H9 (cell line): ENCODE results near the gene TMPRSS2. TPM values are rescaled to one million over a fixed set of nuclear protein-coding genes. Genes with fewer than 3 reads are reported as not detected.

ENCODE experiments used
- DNase-seq: peaks from one replicate; pipeline ENCODE4 v3.0.0-alpha.2; 2017
- H2AFZ ChIP-seq: one replicate; pipeline ENCODE4 v1.6.1; 2013; ENCODE audit warnings: mild to moderate bottlenecking, low read length, control low read depth, moderate library complexity
- H2AK5ac ChIP-seq: 2 replicates; pipeline ENCODE4 v1.6.1; 2013; ENCODE audit warnings: low read length, control low read depth, mixed read lengths; ENCODE audit not compliant: insufficient read length
- H2BK120ac ChIP-seq: one replicate; pipeline ENCODE4 v1.6.1; 2013; ENCODE audit warnings: low read depth, mild to moderate bottlenecking, low read length, control low read depth, inconsistent platforms; ENCODE audit not compliant: poor library complexity, severe bottlenecking
- H2BK12ac ChIP-seq: 2 replicates; pipeline ENCODE4 v1.6.1; 2013; ENCODE audit warnings: low read length, control low read depth, mixed read lengths, low read depth; ENCODE audit not compliant: insufficient read length
- H2BK15ac ChIP-seq: 2 replicates; pipeline ENCODE4 v1.6.1; 2013; ENCODE audit warnings: low read depth, low read length, control low read depth
- H2BK20ac ChIP-seq: one replicate; pipeline ENCODE4 v1.6.1; 2013; ENCODE audit warnings: low read depth, mild to moderate bottlenecking, low read length, control low read depth, inconsistent platforms; ENCODE audit not compliant: poor library complexity, severe bottlenecking
- H2BK5ac ChIP-seq: 2 replicates; pipeline ENCODE4 v1.6.1; 2013; ENCODE audit warnings: low read length, control low read depth, mixed read lengths; ENCODE audit not compliant: insufficient read length
- H3K14ac ChIP-seq: 2 replicates; pipeline ENCODE4 v1.6.1; 2013; ENCODE audit warnings: low read length, control low read depth; ENCODE audit not compliant: insufficient read depth
- H3K18ac ChIP-seq: 2 replicates; pipeline ENCODE4 v1.6.1; 2013; ENCODE audit warnings: low read depth, mild to moderate bottlenecking, mixed read lengths, low read length, control low read depth; ENCODE audit not compliant: insufficient read length
- H3K23ac ChIP-seq: 2 replicates; pipeline ENCODE4 v1.6.1; 2013; ENCODE audit warnings: low read length, control low read depth, mixed read lengths, low read depth; ENCODE audit not compliant: insufficient read length
- H3K23me2 ChIP-seq: 2 replicates; pipeline ENCODE4 v1.6.1; 2013; ENCODE audit warnings: low read depth, mild to moderate bottlenecking, mixed read lengths, low read length, control low read depth; ENCODE audit not compliant: insufficient read length, poor library complexity, severe bottlenecking
- H3K27ac ChIP-seq: 2 replicates; pipeline ENCODE4 v1.5.1; 2013; ENCODE audit warnings: low read length, control low read depth, mixed read lengths, low read depth; ENCODE audit not compliant: insufficient read length
- H3K27me3 ChIP-seq: 2 replicates; pipeline ENCODE4 v1.6.1; 2013; ENCODE audit warnings: low read length, control low read depth, inconsistent platforms; ENCODE audit not compliant: insufficient read depth
- H3K4ac ChIP-seq: 2 replicates; pipeline ENCODE4 v1.6.1; 2013; ENCODE audit warnings: low read depth, mild to moderate bottlenecking, control low read depth, inconsistent platforms, low read length, moderate library complexity
- H3K4me1 ChIP-seq: 2 replicates; pipeline ENCODE4 v1.6.1; 2013; ENCODE audit warnings: low read length, control low read depth, inconsistent platforms; ENCODE audit not compliant: insufficient read depth
- H3K4me2 ChIP-seq: 2 replicates; pipeline ENCODE4 v1.6.1; 2013; ENCODE audit warnings: low read length, control low read depth, mixed read lengths; ENCODE audit not compliant: insufficient read length, insufficient read depth
- H3K56ac ChIP-seq: 2 replicates; pipeline ENCODE4 v1.6.1; 2013; ENCODE audit warnings: low read depth, mild to moderate bottlenecking, mixed read lengths, low read length, control low read depth; ENCODE audit not compliant: insufficient read length
- H3K79me1 ChIP-seq: 2 replicates; pipeline ENCODE4 v1.6.1; 2013; ENCODE audit warnings: low read depth, mild to moderate bottlenecking, moderate library complexity, low read length, control low read depth, inconsistent platforms; ENCODE audit not compliant: insufficient read depth, poor library complexity, severe bottlenecking
- H3K79me2 ChIP-seq: 2 replicates; pipeline ENCODE4 v1.6.1; 2013; ENCODE audit warnings: low read length, control low read depth, inconsistent platforms; ENCODE audit not compliant: insufficient read depth
- H3K9ac ChIP-seq: 2 replicates; pipeline ENCODE4 v1.6.1; 2013; ENCODE audit warnings: low read length, control low read depth, mixed read lengths; ENCODE audit not compliant: insufficient read length; ENCODE audit errors: extremely low read depth
- H3K9me3 ChIP-seq: one replicate; pipeline ENCODE4 v1.6.1; 2013; ENCODE audit warnings: low read depth, low read length, inconsistent platforms; ENCODE audit not compliant: control insufficient read depth
- H3T11ph ChIP-seq: one replicate; pipeline ENCODE4 v1.6.1; 2013; ENCODE audit warnings: mild to moderate bottlenecking, low read length, control low read depth, inconsistent platforms
- H4K20me1 ChIP-seq: one replicate; pipeline ENCODE4 v1.6.1; 2013; ENCODE audit not compliant: control insufficient read depth, insufficient read length, insufficient read depth
- H4K5ac ChIP-seq: 2 replicates; pipeline ENCODE4 v1.6.1; 2013; ENCODE audit warnings: low read depth, mild to moderate bottlenecking, mixed read lengths, low read length, control low read depth; ENCODE audit not compliant: insufficient read length
- H4K8ac ChIP-seq: replicated peaks from 2 replicates; pipeline ENCODE4 v1.6.1; 2013; ENCODE audit warnings: low read length, control low read depth, mixed read lengths, low read depth; ENCODE audit not compliant: insufficient read length
- H4K91ac ChIP-seq: 2 replicates; pipeline ENCODE4 v1.6.1; 2013; ENCODE audit warnings: low read depth, mild to moderate bottlenecking, moderate library complexity, mixed read lengths, low read length, control low read depth; ENCODE audit not compliant: insufficient read length
- H3K27ac Mint-ChIP-seq, 3 experiments: 2 replicates in 2 of 3; 3 replicates in 1 of 3; pipeline ENCODE4 v1.8.0; 2020 to 2021; ENCODE audit warnings: mixed read lengths in 3 of 3, mild to moderate bottlenecking in 1 of 3, moderate library complexity in 1 of 3
- H3K27me3 Mint-ChIP-seq: 2 replicates; pipeline ENCODE4 v1.8.0; 2021; ENCODE audit warnings: low read depth, mild to moderate bottlenecking, moderate library complexity, mixed read lengths
- H3K36me3 Mint-ChIP-seq, 3 experiments: 2 replicates in 2 of 3; 3 replicates in 1 of 3; pipeline ENCODE4 v1.8.0; 2020 to 2021; ENCODE audit warnings: low read depth in 3 of 3, mixed read lengths in 3 of 3; ENCODE audit not compliant: insufficient read depth in 1 of 3
- H3K4me1 Mint-ChIP-seq, 2 experiments: 2 replicates each; pipeline ENCODE4 v1.8.0; 2020; ENCODE audit warnings: mixed read lengths in 2 of 2
- H3K4me3 Mint-ChIP-seq, 2 experiments: 2 replicates in 1 of 2; 3 replicates in 1 of 2; pipeline ENCODE4 v1.8.0; 2020 to 2021; ENCODE audit warnings: mild to moderate bottlenecking in 2 of 2, mixed read lengths in 2 of 2, moderate library complexity in 1 of 2
- H3K9me3 Mint-ChIP-seq, 2 experiments: 2 replicates in 1 of 2; 3 replicates in 1 of 2; pipeline ENCODE4 v1.8.0; 2020; ENCODE audit warnings: mild to moderate bottlenecking in 2 of 2, mixed read lengths in 2 of 2, moderate library complexity in 1 of 2
- WGBS: extraction: QIAGEN DNeasy Blood & Tissue Kit; methylation state at CpG from one replicate; pipeline ENCODE4 v1.1.7; 2013; ENCODE audit warnings: missing lambda C conversion rate, low lambda C conversion rate, mixed read lengths; ENCODE audit not compliant: insufficient read length; ENCODE audit errors: extremely low coverage; 5-methylcytosine and 5-hydroxymethylcytosine counted together
- total RNA-seq: library from RNA; stranded (reverse); gene quantifications from 2 replicates; pipeline ENCODE4 v1.2.1, GENCODE V29; 2021
- TF ChIP-seq, protein P1 (sequence below): fragments of 200-600 bp; sonication (generic); conservative IDR thresholded peaks from 3 replicates; pipeline ENCODE4 v1.8.0; 2021; ENCODE audit warnings: antibody characterized with exemption, mild to moderate bottlenecking

The TMPRSS2 gene
- total RNA-seq, 1 experiment from 2014 or later: 12.1 TPM

- Histone ChIP-seq H3K27me3 (no peaks in the 10 kb centered on the region), H3K79me2 (no peaks in the 10 kb centered on the region), H3K27ac (no peak overlapping the region), H3K56ac (no peak overlapping the region), H3K18ac (no peak overlapping the region), H3K23ac (no peak overlapping the region), H3K9me3 (no peaks in the 10 kb centered on the region), H3K4me1 (no peaks in the 10 kb centered on the region), H3T11ph (no peak overlapping the region), H2BK20ac (no peak overlapping the region), H2BK15ac (no peak overlapping the region), H3K14ac (no peak overlapping the region), H3K23me2 (no peaks in the 10 kb centered on the region), H2AFZ (no peak overlapping the region), H4K5ac (no peak overlapping the region), H2BK5ac (no peak overlapping the region), H2AK5ac (no peak overlapping the region), H3K9ac (no peak overlapping the region), H2BK120ac (no peak overlapping the region), H3K79me1 (no peaks in the 10 kb centered on the region), H4K20me1 (no peaks in the 10 kb centered on the region), H4K91ac (no peak overlapping the region), H2BK12ac (no peak overlapping the region), H3K4me2 (no peak overlapping the region), H4K8ac (no peak overlapping the region), H3K4ac (no peak overlapping the region)
- TF ChIP-seq, protein P1, sequence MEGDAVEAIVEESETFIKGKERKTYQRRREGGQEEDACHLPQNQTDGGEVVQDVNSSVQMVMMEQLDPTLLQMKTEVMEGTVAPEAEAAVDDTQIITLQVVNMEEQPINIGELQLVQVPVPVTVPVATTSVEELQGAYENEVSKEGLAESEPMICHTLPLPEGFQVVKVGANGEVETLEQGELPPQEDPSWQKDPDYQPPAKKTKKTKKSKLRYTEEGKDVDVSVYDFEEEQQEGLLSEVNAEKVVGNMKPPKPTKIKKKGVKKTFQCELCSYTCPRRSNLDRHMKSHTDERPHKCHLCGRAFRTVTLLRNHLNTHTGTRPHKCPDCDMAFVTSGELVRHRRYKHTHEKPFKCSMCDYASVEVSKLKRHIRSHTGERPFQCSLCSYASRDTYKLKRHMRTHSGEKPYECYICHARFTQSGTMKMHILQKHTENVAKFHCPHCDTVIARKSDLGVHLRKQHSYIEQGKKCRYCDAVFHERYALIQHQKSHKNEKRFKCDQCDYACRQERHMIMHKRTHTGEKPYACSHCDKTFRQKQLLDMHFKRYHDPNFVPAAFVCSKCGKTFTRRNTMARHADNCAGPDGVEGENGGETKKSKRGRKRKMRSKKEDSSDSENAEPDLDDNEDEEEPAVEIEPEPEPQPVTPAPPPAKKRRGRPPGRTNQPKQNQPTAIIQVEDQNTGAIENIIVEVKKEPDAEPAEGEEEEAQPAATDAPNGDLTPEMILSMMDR: no peak
- peaks cover 5 to 10% of the 10 kb centered on the region in 2 experiments for H3K4me1 Mint-ChIP-seq
- DNase-seq: no peak
- no peak overlapping the region for H3K4me3 Mint-ChIP-seq
- no peak overlapping the region for H3K27ac Mint-ChIP-seq
- peaks cover 0 to 5% (median 3%) of the 10 kb centered on the region in 3 experiments; a peak in 4 of 7 replicates for H3K36me3 Mint-ChIP-seq
- no CpG with 5 or more reads among the region's 7 CpGs for WGBS
- H3K9me3 Mint-ChIP-seq: no peaks in the 10 kb centered on the region; a peak in 1 of 5 replicates
- H3K27me3 Mint-ChIP-seq: no peaks in the 10 kb centered on the region; the same call in 1 of the 2 replicates
These were observed 64.4 kb downstream of the TMPRSS2 start for GRCh38 chr21:41443562-41443961.
